ENCODE data around the gene MRPL42.
"Not testable (repeated sequence)": the region's sequence is repeated elsewhere in the genome, so short reads cannot be mapped to it uniquely, and the experiment has no call there.

Gene MRPL42

DNA sequence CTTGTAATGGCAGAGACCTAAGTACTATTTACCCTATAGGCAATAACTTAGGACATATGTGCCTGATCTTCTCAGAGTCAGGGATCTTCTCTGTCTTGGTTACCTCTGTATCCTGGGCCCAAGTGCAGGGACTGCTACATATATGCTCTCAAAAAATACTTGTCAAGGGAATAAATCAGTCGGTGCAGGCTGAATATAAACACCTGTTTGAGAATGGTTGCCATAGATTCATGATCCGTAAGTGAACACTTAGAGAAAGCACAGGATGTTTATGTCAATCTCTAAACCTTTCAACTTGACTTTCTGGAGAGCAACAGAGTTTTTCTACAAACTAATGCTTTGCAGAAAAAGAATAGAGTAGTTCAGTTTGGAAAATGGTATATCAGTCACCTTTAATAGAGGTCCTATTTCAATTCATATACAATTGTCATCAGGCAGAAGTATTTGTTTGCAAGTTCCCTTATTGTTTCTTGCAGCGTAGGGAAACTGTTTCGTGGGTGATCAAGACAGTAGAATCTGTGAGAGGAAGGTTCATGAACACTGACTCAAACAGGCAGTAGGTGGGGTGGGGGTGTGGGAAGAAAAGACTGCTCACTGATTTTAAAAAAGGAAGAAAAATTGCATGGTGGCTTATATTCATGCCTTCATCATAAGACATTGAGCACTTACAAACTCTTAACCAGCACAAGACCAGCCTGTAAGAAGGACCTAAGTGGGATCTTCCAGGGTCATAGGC is 19.6 kb upstream of the MRPL42 start:
- no peak for DNase-seq (ENCODE audit: low spot score)

DNA sequence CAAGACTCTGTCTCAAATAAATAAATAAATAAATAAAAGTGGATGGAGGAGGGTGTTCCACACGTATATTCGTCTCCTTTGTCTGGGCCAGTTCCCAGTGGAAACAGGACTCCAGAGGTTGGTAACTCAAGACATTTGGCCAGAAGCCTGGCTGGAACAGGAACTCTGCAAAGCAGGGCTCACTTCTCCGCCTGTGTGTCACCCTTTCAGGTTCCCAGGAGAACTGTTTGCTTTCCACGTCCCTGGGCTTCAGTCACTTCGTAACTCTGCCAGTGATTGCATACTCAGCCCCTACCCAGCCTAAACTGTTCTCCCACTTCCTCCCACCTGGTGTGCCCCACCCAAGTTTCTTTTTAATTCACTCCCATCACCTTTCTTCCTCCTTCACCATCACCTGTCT is 18.5 kb upstream of the MRPL42 start:
- no peak for DNase-seq (ENCODE audit: low spot score)

DNA sequence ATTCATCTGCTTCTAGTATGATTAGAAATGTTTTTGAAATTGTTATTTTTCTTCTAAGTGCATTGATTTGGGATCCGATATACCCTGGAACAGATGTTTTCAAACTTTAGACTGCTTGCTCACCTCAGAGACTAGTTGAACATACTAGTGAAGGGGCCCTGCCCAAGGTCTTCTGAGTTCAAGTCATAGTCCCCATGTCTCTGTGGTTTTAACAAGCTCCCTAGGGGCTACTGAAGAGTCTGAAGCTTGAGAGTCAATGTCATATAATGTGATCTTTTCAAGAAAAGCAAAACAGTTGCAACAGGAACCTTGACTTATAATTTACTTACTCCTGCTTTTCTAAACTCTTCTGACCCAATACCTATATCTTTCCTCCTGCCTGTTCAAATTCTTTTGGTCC is 18.0 kb upstream of the MRPL42 start:
- DNase-seq (ENCODE audit: low spot score) = no peak

DNA sequence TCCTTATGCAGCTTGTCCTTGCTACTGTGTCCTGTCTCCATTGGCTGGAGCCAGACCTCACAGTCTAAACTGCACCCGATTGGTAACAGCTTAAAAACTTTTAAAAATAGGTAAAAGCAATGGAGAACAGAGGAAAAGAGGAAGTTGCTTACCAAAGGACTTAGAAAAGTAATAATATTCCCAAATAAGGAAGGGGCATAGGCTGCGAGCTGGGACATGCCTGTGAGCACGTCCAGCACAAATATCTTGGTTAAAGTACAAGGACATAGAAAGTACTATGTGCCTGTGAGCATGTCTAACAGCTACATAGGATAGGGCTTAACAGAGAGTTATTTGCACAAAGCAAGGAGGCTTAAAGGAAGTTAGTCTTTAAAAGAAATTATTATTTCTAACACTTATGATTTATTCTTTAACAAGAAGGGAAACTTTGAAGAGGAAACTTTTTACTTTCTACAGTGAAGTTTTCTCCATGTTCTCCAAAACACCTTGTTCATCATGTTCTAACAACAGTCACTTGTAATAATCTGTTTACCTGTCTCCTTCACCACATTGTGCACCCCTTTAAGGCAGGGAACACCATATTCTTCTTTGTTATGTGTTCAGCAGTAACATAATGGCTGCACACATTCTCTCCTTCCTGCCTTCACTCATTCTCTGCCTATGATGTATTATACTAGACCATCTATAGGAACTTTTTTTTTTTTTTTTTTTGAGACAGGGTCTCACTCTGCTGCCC is 15.7 kb upstream of the MRPL42 start:
- no peak for DNase-seq (ENCODE audit: low spot score)

DNA sequence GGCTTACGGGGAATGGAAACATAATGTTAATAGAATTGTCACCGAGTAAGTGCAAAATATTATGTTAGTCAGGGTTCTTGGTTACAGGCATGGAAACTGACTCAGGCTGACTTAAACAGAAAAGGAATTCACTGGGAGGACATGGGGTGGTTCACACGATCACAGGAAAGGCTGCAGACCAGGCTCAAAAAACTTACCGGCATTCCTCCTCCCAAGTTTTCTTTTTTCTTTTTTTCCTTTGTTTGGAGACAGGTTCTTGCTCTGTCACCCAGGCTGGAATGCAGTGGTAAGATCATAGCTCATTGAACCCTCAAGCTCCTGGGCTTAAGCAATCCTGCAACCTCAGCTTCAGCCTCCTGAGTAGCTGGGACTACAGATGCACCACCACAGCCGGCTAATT is 13.7 kb upstream of the MRPL42 start:
- no peak for DNase-seq (ENCODE audit: low spot score)

DNA sequence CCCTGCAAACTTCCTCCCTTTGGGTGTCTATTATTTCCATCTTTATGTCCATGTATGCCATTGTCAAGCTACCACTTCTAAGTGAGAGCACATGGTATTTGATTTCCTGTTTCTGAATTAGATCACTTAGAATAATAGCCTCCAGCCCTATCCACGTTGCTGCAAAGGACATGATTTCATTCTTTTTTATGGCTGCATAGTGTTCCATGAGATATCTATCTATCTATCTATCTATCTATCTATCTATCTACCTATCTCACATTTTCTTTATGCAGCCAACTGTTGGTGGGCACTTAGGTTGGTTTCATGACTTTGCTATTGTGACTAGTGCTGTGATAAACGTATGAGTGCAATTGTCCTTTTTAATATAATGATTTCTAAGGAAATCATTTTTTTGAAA is 11.2 kb upstream of the MRPL42 start:
- no peak for DNase-seq (ENCODE audit: low spot score)

DNA sequence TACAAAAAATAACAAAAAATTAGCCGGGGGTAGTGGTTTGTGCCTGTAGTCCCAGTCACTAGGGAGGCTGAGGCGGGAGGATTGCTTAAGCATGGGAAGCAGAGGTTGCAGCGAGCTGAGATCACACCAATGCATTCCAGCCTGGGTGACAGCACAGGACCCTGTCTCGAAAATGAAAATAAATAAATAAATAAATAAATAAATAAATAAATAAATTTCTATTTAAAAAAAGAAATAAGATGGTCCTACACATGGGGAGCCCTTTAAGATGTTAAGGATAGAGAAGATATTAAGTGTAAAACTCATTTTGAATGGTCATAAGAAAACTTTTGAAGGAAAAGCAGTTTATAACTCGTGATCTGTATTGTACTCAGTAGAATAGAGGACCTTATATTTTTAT is 8.2 kb upstream of the MRPL42 start:
- no peak for DNase-seq (ENCODE audit: low spot score)

DNA sequence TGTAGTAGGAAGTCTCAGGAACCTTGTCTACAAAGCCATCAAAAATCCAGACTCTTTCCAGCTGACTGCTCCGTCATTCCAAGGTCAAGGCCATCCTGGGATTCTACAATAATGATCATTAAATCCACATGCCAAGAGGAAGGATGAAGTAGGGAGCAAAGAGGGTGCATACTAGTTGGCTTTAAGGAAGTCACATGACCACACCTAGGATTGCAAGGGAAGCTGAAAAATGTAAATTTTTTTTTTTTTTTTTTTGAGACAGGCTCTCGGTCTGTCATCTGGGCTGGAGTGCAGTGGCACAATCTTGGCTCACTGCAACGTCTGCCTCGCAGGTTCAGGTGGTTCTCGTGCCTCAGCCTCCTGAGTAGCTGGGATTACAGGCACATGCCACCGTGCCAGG is 7.3 kb upstream of the MRPL42 start:
- no peak for DNase-seq (ENCODE audit: low spot score)

DNA sequence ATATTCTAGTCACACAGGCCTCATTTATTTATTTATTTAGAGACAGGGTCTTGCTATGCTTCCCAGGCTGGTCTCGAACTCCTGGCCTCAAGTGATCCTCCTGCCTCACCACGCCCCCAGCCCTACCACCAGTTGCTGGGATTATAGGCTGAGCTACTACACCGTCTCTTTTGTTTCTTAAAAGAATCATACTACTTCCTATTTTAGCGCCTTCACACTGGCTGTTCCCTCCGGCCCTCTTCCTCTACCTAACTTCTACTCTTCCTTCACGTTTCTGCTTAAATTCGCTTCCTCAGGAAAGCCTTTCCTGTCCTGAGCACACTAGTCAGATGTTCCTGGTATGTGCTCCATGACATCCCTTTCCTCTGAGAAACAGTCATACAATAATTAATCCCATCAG is 6.4 kb upstream of the MRPL42 start:
- DNase-seq (ENCODE audit: low spot score) = no peak

DNA sequence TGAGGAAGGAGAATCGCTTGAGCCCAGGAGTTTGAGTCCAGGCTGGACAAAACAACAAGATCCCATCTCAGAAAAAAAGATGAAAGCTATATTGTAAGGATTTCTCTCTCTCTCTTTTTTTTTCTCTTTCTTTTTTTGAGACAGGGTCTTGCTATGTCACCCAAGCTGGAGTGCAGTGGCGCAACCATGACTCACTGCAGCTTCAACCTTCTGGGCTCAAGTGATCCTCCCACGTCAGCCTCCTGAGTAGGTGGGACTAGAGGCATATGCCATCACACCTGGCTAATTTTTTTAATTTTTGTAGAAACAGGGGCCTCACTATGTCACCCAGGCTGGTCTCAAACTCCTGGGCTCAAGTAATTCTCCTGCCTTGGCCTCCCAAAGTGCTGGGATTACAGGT is 5.8 kb upstream of the MRPL42 start:
- DNase-seq (ENCODE audit: low spot score) = no peak

DNA sequence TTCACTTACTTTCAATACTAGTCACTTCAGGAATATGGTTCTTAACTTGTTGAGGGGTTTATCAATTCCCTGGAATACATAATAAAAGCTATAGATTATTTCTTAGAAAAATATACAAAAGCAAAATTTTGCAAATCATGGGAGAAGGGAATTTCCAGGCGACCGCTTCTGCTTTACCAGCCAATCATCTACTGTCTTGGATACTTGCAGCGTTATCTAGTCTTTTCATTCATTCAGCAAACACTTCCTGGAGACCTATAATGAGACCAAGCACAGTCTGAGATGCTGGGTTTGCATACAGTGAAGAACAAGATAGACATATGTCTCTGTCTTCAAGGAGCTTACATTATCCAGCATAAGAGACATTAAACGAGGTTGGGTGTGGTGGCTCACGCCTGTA is 1.5 kb upstream of the MRPL42 start:
- DNase-seq (ENCODE audit: low spot score) = no peak

DNA sequence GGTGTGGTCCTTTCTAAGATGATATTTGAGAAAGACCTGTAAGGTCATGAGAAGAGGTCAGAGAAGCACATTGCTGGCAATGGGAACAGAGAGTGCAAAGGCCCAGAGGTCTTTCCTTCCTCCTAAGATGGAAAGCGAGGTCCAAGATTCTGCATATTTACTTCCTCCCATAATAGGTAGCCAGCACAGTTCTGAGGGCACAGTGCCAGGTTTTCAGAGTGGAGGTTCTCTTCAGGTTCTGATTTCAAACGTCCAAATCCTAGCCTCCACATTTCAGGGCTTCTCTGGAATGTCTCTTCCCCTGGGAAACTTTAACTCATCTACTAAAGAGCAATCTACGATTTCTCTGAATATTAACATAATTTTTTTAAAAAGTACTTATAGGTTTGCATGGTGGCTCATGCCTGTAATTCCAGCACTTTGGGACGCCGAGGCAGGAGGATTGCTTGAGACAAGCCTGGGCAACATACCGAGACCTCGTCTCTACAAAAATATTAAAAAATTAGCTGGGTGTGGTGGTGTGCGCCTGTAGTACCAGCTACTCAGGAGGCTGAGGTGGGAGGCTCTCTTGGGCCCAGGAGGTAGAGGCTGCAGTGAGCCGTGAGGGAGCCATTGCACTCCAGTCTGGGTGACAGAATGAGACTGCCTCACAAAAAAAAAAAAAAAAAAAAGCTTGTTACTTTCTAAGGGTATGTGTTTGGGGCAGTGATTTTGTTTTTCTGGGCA is 526 bp upstream of the MRPL42 start:
- no peak for DNase-seq (ENCODE audit: low spot score)

DNA sequence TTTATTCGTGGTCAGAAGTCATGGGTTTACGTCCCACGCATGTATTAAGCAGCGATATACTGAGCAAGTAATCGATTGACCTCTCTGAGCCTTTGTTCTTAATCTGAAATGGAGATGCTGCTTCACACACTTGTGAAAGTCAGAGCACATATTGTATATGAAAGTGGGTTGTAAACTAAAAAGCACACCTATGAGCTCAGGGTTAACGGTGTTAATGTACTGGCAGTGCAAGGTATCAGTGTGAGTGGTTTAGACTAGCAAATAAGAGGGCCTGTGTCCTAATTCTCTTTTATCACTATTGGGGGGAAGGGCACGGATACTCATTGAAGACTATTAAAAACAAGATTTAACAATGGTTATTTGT is 676 bp downstream of the MRPL42 start:
- no peak for DNase-seq (ENCODE audit: low spot score)

DNA sequence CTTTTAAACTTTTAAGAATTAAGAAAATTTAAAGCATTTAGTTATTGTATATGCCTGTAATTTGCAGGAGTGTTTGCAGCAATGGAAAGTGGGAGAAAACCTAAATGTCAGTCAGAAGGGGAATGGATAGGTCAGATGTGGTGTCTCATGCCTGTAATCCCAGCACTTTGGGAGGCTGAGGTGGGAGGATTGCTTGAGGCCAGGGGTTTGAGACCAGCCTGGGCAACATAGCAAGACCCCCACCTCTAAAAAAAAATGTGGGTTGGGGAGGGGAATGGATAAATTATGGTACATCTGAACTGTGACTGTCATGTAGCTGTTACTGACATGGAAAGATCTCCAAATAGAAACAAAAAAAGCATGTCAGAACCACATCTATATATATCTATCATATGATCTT is 2.1 kb downstream of the MRPL42 start:
- no peak for DNase-seq (ENCODE audit: low spot score)

DNA sequence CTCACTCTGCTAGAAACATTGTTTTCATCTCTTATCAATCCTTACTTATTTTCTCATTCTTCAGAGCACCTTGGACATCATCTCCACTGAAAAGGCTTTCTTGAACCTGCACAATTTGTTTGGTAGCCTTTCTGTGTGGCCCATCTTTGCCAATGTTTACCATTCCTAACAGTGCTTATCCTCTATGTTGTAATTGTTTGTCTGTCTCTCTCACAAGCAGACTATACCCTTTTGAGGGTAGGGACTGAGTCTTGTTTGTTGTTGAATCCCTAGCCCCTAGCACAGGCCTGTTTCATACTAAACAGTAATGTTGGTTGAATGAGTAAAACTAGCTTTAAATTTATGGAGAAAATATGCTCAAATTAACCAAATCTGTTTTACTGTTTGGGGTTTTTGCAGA is 9.2 kb downstream of the MRPL42 start:
- no peak for DNase-seq (ENCODE audit: low spot score)

DNA sequence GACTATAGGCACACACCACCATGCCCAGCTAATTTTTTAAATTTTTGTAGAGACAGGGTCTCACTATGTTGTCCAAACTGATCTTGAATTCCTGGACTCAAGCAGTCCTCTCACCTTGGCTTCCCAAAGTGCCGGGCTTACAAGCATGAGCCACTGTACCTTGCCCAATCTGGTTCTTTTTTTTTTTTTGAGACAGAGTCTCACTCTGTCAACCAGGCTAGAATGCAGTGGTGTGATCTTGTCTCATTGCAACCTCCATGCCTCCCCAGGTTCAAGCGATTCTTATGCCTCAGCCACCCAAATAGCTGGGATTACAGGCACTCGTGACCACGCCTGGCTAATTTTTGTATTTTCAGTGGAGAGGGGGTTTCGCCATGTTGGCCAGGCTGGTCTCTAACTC is 15.4 kb downstream of the MRPL42 start:
- no peak for DNase-seq (ENCODE audit: low spot score)

DNA sequence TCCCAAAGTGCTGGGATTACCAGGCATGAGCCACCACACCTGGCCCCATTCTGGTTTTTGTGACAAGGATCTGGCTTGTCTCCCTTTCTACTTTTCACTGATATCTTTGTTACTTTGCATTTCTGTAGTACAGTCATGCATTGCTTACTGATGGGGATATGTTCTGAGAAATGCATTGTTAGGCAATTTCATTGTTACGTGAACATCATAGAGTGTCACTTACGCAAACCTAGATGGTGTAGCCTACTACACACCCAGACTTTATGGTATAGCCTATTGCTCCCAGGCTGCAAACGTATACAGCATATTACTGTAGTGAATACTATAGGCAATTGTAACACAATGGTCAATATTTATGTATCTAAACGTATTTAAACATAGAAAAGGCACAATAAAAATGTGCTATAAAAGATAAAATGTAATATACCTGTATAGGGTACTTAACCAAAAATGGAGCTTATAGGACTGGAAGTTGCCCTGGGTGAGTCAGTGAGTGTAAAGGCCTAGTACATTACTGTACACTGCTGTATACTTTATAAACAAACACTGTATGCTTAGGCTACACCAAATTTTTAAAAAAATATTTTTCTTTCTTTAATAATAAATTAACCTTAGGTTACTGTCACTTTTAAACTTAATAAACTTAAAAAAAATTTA is 16.0 kb downstream of the MRPL42 start:
- DNase-seq (ENCODE audit: low spot score) = no peak

DNA sequence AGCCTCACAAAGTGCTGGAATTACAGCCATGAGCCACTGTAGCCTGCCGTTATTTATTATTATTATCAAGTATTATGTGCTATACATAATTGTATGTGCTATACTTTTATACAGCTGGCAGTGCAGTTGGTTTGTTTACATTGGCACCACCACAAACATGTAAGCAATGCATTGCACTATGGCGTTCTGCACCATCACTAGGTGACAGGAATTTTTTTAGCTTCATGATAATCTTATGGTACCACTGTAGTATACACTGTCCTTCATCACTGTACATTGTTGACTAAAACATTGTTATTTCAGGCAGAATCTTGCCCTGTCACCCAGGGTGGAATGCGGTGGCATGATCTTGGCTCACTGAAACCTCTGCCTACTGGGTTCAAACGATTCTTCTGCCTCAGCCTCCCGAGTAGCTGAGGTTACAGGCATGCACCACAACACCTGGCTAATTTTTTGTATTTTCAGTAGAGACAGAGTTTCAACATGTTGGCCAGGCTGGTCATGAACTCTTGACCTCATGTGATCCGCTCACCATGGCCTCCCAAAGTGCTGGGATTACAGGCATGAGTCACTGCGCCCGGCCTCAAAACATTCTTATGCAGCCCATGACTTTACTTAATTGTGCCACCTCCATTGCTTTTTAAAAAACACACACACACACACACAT is 17.1 kb downstream of the MRPL42 start:
- no peak for DNase-seq (ENCODE audit: low spot score)

DNA sequence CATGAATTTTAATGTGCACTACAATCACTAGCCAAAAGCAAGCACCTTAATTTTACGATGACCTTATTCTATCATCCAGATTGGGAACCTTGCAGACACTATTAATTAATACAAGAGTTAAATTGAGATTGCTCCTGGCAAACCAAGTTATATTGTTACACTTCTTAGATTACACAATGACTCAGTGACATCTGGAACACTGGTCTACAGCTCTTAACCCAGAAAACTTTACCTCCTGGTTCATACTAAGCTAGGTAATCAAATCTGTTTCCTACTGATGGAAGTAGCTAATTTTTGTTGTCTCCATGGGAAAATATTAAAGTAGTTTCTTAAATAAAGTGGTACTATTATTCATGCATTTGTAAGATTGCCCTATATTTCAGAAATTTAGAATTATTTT is 25.5 kb downstream of the MRPL42 start:
- not testable (repeated sequence) for DNase-seq (ENCODE audit: low spot score)

DNA sequence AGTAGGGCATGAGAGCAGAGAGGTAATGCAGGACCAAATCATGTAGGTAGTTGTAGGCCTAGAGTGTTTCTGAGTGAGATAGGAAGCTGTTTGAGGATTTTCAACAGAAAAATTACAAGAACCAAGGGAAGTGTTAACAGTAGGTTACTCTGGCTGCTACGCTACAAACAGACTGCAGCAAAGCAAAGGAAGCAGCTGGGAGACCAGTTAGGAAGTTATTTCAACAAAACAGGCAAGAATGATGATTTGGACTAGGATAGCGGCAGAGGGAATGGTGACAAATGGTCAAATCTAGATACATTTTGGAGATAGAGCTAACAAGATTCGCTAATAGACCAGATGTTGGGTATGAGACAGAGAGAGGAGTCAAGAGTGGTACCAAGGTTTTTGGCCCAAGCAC is 26.8 kb downstream of the MRPL42 start:
- DNase-seq (ENCODE audit: low spot score) = no peak

DNA sequence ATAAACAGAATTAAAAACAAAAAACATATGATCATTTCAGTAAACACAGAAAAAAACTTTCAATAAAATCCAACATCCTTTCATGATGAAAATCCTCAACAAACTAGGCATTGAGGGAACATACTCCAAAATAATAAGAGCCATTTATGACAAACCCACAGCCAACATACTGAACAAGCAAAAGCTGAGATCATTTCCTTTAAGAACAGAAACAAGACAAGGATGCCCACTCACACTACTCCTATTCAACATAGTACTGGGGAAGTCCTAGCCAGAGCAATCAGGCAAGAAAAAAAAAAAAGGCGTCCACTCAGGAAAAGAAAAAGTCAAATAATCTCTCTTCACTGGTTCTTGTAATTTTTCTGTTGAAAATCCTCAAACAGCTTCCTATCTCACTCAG is 30.1 kb downstream of the MRPL42 start:
- no peak for DNase-seq (ENCODE audit: low spot score)

DNA sequence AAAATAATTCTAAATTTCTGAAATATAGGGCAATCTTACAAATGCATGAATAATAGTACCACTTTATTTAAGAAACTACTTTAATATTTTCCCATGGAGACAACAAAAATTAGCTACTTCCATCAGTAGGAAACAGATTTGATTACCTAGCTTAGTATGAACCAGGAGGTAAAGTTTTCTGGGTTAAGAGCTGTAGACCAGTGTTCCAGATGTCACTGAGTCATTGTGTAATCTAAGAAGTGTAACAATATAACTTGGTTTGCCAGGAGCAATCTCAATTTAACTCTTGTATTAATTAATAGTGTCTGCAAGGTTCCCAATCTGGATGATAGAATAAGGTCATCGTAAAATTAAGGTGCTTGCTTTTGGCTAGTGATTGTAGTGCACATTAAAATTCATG is 31.5 kb downstream of the MRPL42 start:
- not testable (repeated sequence) for DNase-seq (ENCODE audit: low spot score)
